Nephron progenitor cell (in vitro differentiated cells): ENCODE measurements around the gene GSDMA.

Experiments
- DNase-seq: peaks from one replicate; pipeline ENCODE4 v3.0.0; 2021
- H3K27ac Mint-ChIP-seq: 2 replicates; pipeline ENCODE4 v1.8.0; 2021; ENCODE audit warnings: mild to moderate bottlenecking, moderate library complexity, mixed read lengths
- H3K27me3 Mint-ChIP-seq: 2 replicates; pipeline ENCODE4 v1.8.0; 2021; ENCODE audit warnings: mild to moderate bottlenecking, low read depth, mixed read lengths; ENCODE audit not compliant: poor library complexity
- H3K36me3 Mint-ChIP-seq: 2 replicates; pipeline ENCODE4 v1.8.0; 2021; ENCODE audit warnings: low read depth, mixed read lengths
- H3K4me1 Mint-ChIP-seq: 2 replicates; pipeline ENCODE4 v1.8.0; 2021; ENCODE audit warnings: mixed read lengths
- H3K4me3 Mint-ChIP-seq: 2 replicates; pipeline ENCODE4 v1.8.0; 2021; ENCODE audit warnings: mild to moderate bottlenecking, moderate library complexity, mixed read lengths
- H3K9me3 Mint-ChIP-seq: 2 replicates; pipeline ENCODE4 v1.8.0; 2021; ENCODE audit warnings: mild to moderate bottlenecking, moderate library complexity, mixed read lengths
- TF ChIP-seq, protein P1 (sequence below): fragments of 200-600 bp; sonication (generic); IDR thresholded peaks from 2 replicates; pipeline ENCODE4 v1.5.0; 2021; ENCODE audit warnings: antibody characterized with exemption

Gene GSDMA

DNA sequence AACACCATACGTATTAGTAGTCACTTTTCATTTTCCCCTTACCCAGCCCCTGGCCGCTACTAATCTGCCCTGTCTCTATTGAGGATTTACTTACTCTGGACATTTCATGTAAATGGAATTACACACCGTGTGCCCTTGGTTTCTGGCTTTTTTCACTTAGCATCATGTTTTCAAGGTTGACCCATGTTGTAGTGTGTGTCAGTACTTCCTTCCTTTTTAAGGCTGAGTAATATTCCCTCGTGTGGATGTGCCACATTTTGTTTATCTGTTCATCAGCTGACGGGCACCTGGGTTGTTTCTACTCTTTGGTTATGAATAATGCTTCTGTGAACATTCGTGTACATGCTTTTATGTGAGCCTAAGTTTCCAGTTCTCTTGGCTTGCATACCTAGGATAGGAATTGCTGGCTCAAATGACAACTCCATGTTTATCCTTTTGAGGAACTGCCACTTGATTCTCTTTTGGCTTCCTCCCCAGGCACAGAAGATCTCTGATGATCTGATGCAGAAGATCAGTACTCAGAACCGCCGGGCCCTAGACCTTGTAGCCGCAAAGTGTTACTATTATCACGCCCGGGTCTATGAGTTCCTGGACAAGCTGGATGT is 25.5 kb downstream of the GSDMA start:
- peaks cover 93% of the 10 kb centered on the region for H3K36me3 Mint-ChIP-seq

DNA sequence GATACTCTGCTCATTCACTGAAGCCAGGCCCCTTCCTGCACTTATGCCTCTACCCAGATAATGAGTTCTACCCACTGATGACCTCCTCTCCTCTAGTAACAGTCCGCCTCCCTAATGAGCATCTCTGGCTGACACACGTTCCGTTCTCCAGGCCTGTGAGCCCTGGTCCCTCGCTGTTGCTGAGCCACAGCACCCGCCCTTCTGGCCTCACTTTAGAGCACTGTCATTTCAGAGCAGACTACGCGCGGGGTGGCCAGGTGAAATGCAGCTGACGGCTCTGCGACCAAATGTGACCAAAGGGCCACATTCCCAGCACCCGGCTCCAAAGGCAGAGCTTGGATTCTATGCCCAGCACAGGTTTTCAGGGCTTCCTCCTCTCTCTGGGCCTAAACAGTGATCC is 31.6 kb downstream of the GSDMA start:
- Mint-ChIP-seq H3K4me1 (peaks cover 9% of the 10 kb centered on the region), H3K4me3 (no peak overlapping the region), H3K9me3 (no peaks in the 10 kb centered on the region), H3K27me3 (peaks cover 5% of the 10 kb centered on the region), H3K27ac (no peak overlapping the region), H3K36me3 (peaks cover 74% of the 10 kb centered on the region)
- no peak for DNase-seq
- TF ChIP-seq, protein P1, sequence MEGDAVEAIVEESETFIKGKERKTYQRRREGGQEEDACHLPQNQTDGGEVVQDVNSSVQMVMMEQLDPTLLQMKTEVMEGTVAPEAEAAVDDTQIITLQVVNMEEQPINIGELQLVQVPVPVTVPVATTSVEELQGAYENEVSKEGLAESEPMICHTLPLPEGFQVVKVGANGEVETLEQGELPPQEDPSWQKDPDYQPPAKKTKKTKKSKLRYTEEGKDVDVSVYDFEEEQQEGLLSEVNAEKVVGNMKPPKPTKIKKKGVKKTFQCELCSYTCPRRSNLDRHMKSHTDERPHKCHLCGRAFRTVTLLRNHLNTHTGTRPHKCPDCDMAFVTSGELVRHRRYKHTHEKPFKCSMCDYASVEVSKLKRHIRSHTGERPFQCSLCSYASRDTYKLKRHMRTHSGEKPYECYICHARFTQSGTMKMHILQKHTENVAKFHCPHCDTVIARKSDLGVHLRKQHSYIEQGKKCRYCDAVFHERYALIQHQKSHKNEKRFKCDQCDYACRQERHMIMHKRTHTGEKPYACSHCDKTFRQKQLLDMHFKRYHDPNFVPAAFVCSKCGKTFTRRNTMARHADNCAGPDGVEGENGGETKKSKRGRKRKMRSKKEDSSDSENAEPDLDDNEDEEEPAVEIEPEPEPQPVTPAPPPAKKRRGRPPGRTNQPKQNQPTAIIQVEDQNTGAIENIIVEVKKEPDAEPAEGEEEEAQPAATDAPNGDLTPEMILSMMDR, result no peak

More for the DNA sequence above, 25.5 kb downstream of the GSDMA start:
- Mint-ChIP-seq H3K27ac (no peak overlapping the region), H3K4me1 (no peaks in the 10 kb centered on the region), H3K27me3 (peaks cover 4% of the 10 kb centered on the region), H3K9me3 (no peaks in the 10 kb centered on the region), H3K4me3 (no peak overlapping the region)
- no peak for DNase-seq
- TF ChIP-seq, protein P1, result no peak

DNA sequence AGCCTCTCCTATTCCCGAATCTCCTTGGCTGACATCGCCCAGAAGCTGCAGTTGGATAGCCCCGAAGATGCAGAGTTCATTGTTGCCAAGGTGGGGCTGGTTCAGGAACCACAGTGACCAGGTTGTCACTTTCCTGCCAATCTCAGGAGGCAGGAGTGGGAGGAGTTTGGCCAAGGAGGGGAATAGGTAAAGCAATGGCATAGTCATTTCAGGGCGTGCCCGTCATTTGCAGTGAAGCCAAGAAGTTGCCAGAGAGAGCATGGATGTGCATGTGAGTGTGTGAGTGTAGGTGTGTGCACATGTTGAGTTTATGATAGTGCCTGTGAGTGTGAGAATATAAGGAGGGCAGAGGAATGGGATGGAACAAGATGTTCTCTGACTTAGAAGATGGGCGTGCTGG is 32.6 kb downstream of the GSDMA start:
- TF ChIP-seq, protein P1, result no peak
- H3K4me3 Mint-ChIP-seq, result no peak overlapping the region
- peak overlapping the region; percentile 76 for H3K27ac Mint-ChIP-seq

DNA sequence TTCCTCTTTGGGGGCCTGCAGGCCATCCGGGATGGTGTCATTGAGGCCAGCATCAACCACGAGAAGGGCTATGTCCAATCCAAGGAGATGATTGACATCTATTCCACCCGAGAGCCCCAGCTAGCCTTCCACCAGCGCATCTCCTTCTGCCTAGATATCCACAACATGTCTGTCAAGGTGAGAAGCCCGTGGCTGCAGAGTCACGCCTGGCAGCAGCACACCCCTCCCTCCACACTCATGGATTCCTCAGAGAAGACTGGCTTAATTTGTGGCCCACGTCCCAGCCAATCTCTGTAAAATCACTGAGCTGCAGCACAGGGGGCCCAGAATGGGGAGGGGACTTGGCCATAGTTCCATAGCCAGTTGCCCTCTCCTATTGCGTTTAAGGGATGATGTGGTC is 33.4 kb downstream of the GSDMA start:
- Mint-ChIP-seq H3K36me3 (peaks cover 58% of the 10 kb centered on the region), H3K4me3 (no peak overlapping the region), H3K27me3 (peaks cover 5% of the 10 kb centered on the region), H3K9me3 (no peaks in the 10 kb centered on the region), H3K27ac (peak overlapping the region; percentile 45), H3K4me1 (peaks cover 9% of the 10 kb centered on the region)
- DNase-seq, result no peak
- TF ChIP-seq, protein P1, result no peak

More for the DNA sequence above, 32.6 kb downstream of the GSDMA start:
- Mint-ChIP-seq H3K36me3 (peaks cover 65% of the 10 kb centered on the region), H3K27me3 (peaks cover 5% of the 10 kb centered on the region), H3K9me3 (no peaks in the 10 kb centered on the region), H3K4me1 (peaks cover 9% of the 10 kb centered on the region)
- no peak for DNase-seq

DNA sequence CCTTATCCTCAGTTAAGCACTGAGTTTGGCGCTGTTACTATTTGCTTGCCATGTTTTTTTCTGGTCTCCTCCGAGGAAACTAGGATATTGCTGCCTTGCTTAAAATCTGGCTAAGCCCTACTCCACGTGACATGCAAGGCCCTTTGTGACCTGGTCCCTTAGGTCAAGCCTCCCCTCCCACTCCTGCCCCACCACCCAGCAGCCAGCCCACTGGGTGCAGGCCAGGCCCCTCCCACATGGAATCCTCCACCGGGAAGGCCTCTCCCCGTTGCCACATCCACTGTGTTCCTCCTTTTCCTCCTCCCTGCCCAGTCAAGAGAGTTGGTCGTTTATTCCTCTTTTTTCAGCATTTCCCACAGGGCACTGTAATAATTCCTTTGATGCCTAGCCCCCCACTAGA is 34.0 kb downstream of the GSDMA start:
- no peak overlapping the region for H3K4me3 Mint-ChIP-seq
- H3K27ac Mint-ChIP-seq, result peak overlapping the region; percentile 91
- no peaks in the 10 kb centered on the region for H3K9me3 Mint-ChIP-seq
- H3K36me3 Mint-ChIP-seq, result peaks cover 52% of the 10 kb centered on the region
- peaks cover 9% of the 10 kb centered on the region for H3K4me1 Mint-ChIP-seq
- TF ChIP-seq, protein P1, result no peak
- H3K27me3 Mint-ChIP-seq, result peaks cover 5% of the 10 kb centered on the region
- DNase-seq, result no peak

DNA sequence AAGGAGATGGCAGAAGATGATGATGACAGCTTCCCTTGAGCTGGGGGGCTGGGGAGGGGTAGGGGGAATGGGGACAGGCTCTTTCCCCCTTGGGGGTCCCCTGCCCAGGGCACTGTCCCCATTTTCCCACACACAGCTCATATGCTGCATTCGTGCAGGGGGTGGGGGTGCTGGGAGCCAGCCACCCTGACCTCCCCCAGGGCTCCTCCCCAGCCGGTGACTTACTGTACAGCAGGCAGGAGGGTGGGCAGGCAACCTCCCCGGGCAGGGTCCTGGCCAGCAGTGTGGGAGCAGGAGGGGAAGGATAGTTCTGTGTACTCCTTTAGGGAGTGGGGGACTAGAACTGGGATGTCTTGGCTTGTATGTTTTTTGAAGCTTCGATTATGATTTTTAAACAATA is 34.7 kb downstream of the GSDMA start:
- Mint-ChIP-seq H3K4me3 (no peak overlapping the region), H3K9me3 (no peaks in the 10 kb centered on the region), H3K4me1 (peaks cover 9% of the 10 kb centered on the region), H3K27me3 (peaks cover 5% of the 10 kb centered on the region), H3K36me3 (peaks cover 45% of the 10 kb centered on the region), H3K27ac (no peak overlapping the region)
- no peak for DNase-seq
- TF ChIP-seq, protein P1, result no peak
